ENCODE results near the gene STON2. TPM values are rescaled to one million over a fixed set of nuclear protein-coding genes. Genes with fewer than 3 reads are reported as not detected.

The STON2 gene
- total and polyA plus RNA-seq, 2 of the 13 experiments (the other 11 are each of a cell fraction or from before 2014, with no cell fraction given): 2.1 to 11.0 TPM

GRCh38 chr14:81220830-81221578 is 179.1 kb downstream of the STON2 start, which contains the start of gene GTF2A1 (continued):
- TF ChIP-seq, protein P1, sequence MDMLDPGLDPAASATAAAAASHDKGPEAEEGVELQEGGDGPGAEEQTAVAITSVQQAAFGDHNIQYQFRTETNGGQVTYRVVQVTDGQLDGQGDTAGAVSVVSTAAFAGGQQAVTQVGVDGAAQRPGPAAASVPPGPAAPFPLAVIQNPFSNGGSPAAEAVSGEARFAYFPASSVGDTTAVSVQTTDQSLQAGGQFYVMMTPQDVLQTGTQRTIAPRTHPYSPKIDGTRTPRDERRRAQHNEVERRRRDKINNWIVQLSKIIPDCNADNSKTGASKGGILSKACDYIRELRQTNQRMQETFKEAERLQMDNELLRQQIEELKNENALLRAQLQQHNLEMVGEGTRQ (IDR thresholded peaks at IDR 0.05; ENCODE audit: low read depth, low read length): peak; percentile 89
- TF ChIP-seq, protein P1 (CRISPR knock-in tag; IDR thresholded peaks at IDR 0.05; ENCODE audit: borderline replicate concordance): peak; percentile 99
- TF ChIP-seq MTA3 (CRISPR knock-in tag; IDR thresholded peaks at IDR 0.05) (no peak), SOX6 (IDR thresholded peaks at IDR 0.05) (no peak), SOX6 (CRISPR knock-in tag; IDR thresholded peaks at IDR 0.05) (peak; percentile 58; the same call in 1 of the 2 replicates), NR2C2 (CRISPR knock-in tag; IDR thresholded peaks at IDR 0.05; ENCODE audit: borderline replicate concordance) (peak; percentile 69), ZNF33A (CRISPR knock-in tag; IDR thresholded peaks at IDR 0.05; ENCODE audit: borderline replicate concordance) (no peak), ZNF318 (CRISPR knock-in tag; IDR thresholded peaks at IDR 0.05) (peak; percentile 38; the same call in 1 of the 2 replicates), ZMYM2 (CRISPR knock-in tag; IDR thresholded peaks at IDR 0.05) (peak; percentile 82), ZBTB1 (CRISPR knock-in tag; IDR thresholded peaks at IDR 0.05; ENCODE audit: borderline replicate concordance) (no peak), ZNF737 (CRISPR knock-in tag; IDR thresholded peaks at IDR 0.05; ENCODE audit: borderline replicate concordance) (0 out of 2 replicates have a peak, but pooled peaks have one; percentile 54), HDAC2 (CRISPR knock-in tag; IDR thresholded peaks at IDR 0.05) (peak; percentile 29; the same call in 1 of the 2 replicates), RBAK (CRISPR knock-in tag; IDR thresholded peaks at IDR 0.05) (no peak), ZNF460 (CRISPR knock-in tag; IDR thresholded peaks at IDR 0.05; ENCODE audit: borderline replicate concordance) (no peak; the same call in 1 of the 2 replicates), NR1H2 (CRISPR knock-in tag; IDR thresholded peaks at IDR 0.05; ENCODE audit: borderline replicate concordance, low read depth) (no peak)
- TF ChIP-seq, protein P2, sequence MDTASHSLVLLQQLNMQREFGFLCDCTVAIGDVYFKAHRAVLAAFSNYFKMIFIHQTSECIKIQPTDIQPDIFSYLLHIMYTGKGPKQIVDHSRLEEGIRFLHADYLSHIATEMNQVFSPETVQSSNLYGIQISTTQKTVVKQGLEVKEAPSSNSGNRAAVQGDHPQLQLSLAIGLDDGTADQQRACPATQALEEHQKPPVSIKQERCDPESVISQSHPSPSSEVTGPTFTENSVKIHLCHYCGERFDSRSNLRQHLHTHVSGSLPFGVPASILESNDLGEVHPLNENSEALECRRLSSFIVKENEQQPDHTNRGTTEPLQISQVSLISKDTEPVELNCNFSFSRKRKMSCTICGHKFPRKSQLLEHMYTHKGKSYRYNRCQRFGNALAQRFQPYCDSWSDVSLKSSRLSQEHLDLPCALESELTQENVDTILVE (CRISPR knock-in tag; IDR thresholded peaks at IDR 0.05): peak; percentile 78; the same call in 1 of the 2 replicates
